HG02623 (cell line): Measurements from ENCODE around the gene PUDP.
"Not testable (repeated sequence)": the region's sequence is repeated elsewhere in the genome, so short reads cannot be mapped to it uniquely, and the experiment has no call there.

Source experiments
- ATAC-seq: cut with Tn5 transposase; IDR thresholded peaks from one replicate; pipeline ENCODE4 v1.9.1; 2021; ENCODE audit warnings: moderate library complexity; ENCODE audit not compliant: unreplicated experiment

The PUDP gene

GRCh38 chrX:7045238-7045955 lies 102.6 kb downstream of the PUDP start:
- no peak for ATAC-seq

- not testable (repeated sequence) for ATAC-seq
Observed at GRCh38 chrX:7043796-7044433, 104.0 kb downstream of the PUDP start.

- no peak for ATAC-seq
Observed at GRCh38 chrX:7028246-7028645, 119.7 kb downstream of the PUDP start.

- no peak for ATAC-seq
Observed at GRCh38 chrX:7027071-7027470, 120.9 kb downstream of the PUDP start.

GRCh38 chrX:7026365-7026764 lies 121.6 kb downstream of the PUDP start:
- ATAC-seq: not testable (repeated sequence)

- no peak for ATAC-seq
Observed at GRCh38 chrX:7025471-7025870, 122.5 kb downstream of the PUDP start.

- no peak for ATAC-seq
Observed at GRCh38 chrX:7024850-7025249, 123.1 kb downstream of the PUDP start.

GRCh38 chrX:7022996-7023395 lies 125.0 kb downstream of the PUDP start:
- not testable (repeated sequence) for ATAC-seq

- no peak for ATAC-seq
Observed at GRCh38 chrX:7021991-7022390, 126.0 kb downstream of the PUDP start.

- no peak for ATAC-seq
Observed at GRCh38 chrX:7019555-7019954, 128.4 kb downstream of the PUDP start.

GRCh38 chrX:7012262-7012834 lies 135.6 kb downstream of the PUDP start:
- ATAC-seq: not testable (repeated sequence)

GRCh38 chrX:7010897-7011296 lies 137.1 kb downstream of the PUDP start:
- not testable (repeated sequence) for ATAC-seq

- not testable (repeated sequence) for ATAC-seq
Observed at GRCh38 chrX:7007328-7007727, 140.6 kb downstream of the PUDP start.
